Umbilical cord (tissue), 2 donors: Measurements from ENCODE around the gene SOX30. TPM values are rescaled to one million over a fixed set of nuclear protein-coding genes. Genes with fewer than 3 reads are reported as not detected.

Experiments used
- DNase-seq: peaks from one replicate; pipeline ENCODE4 v3.0.0-alpha.2; 2015; ENCODE audit warnings: low spot score
- total RNA-seq: library from RNA; depleted of rRNA; stranded (reverse); fragments of >200 nt; gene quantifications from one replicate; pipeline ENCODE4 v1.2.3, GENCODE V29; 2014; ENCODE audit warnings: low replicate concordance; ENCODE audit not compliant: insufficient read depth

SOX30 gene
- total RNA-seq, 1 donor from 2014 or later = 6.3 TPM

GRCh38 chr5:157608972-157609565, 43.2 kb downstream of the SOX30 start:
- DNase-seq = peak; percentile 54

GRCh38 chr5:157607371-157608161, 44.7 kb downstream of the SOX30 start:
- no peak for DNase-seq

DNA sequence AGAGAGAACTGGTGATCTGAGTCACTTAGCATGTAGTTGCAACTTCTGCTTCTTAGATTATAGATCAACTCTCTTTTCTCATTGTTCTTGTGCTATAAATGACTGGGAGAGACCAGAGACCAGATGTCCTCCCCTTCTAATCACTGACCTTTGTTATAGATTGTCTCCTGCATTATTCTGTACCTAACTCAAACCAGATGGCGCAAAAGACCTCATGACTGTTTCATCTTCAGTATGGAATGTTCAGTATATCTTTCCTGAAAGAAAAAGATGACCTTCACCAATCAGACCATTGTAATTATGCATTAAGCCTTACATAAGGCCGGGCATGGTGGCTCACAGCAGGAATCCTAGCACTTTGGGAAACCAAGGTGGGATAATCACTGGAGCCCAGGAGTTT, 46.2 kb downstream of the SOX30 start:
- no peak for DNase-seq

DNA sequence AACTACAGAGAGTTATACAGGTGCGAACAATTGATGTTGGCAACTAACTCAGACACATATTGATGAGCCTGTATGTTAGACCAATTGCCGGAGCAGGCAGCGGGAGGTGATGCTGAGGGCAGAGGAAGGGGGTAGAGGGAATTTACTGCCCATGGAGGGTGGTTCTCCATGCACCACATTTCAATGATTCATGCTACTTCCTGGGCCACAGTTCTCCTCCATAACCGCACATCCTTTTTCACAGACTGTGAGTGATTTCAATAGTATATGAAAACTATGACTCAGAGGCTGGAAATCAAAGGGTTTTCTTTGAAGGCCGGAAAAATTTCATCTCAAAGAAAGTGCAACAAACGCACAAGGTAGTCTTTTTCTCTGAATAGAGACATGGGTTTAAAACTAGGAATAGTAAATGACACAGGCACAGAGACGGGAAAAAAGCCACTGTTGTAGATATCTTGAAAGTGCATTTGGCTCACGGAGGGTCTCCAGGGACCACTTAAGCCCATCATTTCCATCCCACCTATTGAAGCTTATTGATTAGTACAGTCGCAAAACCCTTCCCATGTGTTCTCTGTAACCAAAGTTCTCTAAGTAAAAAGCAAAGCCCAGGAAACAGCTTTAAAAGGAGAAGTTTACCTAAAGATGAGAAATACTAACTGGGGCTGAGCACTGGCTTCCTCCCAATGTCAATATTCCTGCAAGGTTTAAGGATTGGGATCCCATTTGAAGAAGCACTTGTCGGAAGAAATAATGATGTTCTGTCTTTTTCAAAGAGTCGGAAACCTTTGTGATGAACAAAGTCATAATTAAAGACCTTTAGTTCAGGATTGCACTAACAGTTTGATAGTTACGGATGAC, 48.7 kb downstream of the SOX30 start:
- DNase-seq = no peak

- DNase-seq = no peak
Measured at GRCh38 chr5:157602505-157602904, 49.7 kb downstream of the SOX30 start.

- DNase-seq = no peak
Measured at GRCh38 chr5:157600252-157600651, 52.0 kb downstream of the SOX30 start.

DNA sequence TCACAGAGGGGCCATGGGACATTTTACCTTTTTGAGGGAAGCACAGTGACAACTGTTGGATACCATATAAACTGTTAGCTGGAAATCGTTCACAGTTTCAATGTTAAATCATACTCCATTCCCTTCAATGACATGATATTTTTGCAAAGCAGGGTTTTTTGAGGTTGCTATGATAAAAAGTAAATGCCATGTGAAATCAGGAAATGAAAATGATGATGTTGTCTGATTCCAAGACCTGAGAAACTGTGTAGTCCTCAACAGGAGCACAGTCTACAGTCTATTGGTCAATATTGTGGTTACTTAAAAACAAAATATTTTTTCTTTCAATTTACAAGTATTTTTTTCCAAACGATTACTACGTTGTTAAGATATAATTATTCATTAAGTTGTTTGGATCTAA, 52.7 kb downstream of the SOX30 start:
- DNase-seq = no peak

DNA sequence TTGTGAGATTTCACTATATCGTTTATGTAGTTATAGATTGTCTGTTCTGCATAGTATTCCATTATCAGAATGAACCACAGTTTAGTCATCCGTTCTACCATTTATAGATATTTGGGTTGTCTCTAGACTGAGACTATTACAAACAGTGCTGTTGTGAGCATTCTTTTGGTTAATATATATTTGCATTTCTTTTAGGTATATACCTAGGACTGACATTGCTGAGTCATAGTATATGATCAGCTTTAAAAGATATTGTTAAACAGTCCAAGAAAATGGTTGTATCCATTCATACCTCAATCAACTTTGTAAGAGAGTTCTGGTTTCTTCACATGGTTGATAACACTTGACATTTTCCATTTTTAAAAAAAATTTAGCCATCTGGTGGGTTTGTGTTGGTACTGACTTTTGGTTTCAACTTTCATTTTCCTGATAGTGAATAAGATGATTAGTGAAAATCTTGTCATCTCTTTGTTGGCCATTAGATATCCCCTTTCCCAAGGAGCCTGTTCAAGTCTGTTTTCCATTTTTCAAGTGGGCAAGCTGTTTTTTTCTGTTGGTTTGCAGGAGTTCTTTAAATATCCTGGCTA, 53.8 kb downstream of the SOX30 start:
- no peak for DNase-seq

DNA sequence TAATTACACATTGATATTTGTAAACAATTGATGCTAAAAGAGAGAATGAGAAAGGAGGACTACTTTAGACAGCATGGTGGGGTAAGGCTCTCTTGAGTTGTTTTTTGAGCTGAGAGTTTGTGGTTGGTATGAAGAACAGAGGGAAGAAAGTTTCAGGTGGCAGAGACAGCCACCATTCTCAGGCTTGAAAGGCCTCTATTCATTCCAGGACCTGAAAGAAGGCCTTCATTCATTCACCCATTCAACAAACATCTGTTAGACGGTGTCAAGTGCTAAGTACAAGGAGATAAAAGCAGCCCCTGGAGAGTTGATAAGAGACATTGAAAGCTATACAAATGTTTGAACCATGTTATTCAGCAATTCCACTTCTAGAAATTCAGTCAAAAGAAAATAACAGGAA, 55.0 kb downstream of the SOX30 start:
- no peak for DNase-seq

GRCh38 chr5:157596487-157596886, 55.8 kb downstream of the SOX30 start:
- DNase-seq = no peak

- no peak for DNase-seq
Measured at GRCh38 chr5:157594675-157595459, 57.4 kb downstream of the SOX30 start.

- DNase-seq = no peak
Measured at GRCh38 chr5:157594257-157594656, 58.0 kb downstream of the SOX30 start.

- DNase-seq = no peak
Measured at GRCh38 chr5:157593052-157593757, 59.0 kb downstream of the SOX30 start.

- no peak for DNase-seq
Measured at GRCh38 chr5:157592594-157592993, 59.6 kb downstream of the SOX30 start.

DNA sequence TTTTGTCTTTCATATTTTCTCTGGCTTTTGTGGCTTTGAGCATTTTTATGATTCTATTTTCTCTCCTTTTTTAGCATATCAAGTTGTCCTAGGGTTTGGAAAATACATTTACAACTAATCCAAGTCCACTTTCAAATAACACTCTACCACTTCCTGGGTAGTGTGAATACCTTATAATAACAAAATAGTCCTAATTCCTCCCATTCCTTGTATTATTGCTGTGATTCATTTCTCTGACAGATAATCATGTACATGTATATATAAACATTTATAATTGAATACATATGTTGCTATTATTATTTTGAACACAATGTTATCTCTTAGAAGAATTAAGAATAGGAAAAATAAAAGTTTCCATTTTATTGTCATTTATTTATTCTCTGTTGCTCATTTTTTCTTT, 61.8 kb downstream of the SOX30 start:
- DNase-seq = no peak

DNA sequence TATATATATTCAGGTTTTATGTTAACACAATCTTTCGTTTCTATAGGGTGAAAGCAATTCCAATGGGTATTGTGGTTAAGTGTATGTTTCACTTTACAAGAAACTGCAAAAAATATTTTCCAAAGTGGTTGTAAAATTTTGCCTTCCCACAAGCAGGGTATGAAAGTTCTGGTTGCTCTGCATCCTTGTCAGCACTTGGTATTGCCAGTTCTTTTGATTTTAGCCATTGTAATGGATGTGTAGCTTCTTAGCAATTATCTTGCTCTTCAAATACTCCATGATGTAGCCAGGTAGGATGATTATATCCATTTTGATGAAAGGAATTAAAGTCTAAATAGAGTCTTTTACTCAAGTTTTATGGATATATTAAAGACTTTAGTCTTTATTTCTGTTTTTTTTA, 67.6 kb downstream of the SOX30 start:
- DNase-seq = no peak

DNA sequence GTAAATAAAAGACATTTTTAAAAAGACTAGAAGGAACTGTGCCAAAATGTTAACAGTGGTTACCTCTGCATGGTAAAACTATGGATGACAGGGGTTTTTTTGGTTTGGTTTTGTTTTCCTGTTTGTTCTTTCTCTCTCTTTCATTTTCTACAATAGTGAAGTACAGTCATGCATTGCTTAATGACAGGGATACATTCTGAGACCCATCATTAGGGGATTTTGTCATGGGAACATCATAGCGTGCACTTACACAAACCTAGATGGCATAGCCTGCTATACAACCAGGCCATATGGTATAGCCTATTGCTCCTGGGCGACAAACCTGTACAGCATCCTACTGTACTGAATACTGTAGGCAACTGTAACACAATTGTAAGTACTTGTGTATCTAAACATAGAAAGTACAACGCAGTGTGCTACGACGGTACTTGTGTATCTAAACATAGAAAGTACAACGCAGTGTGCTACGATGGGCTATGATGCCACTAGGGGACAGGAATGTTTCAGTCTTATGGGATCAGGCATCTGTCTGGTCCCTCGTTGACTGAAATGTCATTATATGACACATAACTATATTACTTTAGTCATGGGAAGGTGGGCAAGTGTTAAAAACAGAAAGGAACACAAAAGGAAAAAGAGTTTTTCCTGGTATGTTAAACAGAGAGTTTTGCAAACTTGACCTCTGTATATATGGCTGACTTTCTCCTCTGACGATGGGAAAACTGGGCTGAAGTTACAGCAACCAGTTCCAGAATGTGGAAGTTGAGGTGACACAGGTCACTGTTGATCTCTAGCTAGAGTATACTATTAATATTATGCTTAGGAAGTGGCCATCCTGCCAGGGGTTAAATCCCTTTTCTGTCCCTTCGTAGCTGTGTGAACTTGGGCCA, 69.3 kb downstream of the SOX30 start:
- no peak for DNase-seq

GRCh38 chr5:157581901-157582300, 70.3 kb downstream of the SOX30 start:
- DNase-seq = no peak

- no peak for DNase-seq
Measured at GRCh38 chr5:157578079-157578780, 74.0 kb downstream of the SOX30 start.
